Caco-2 (cell line): ENCODE data around the gene TFIP11. TPM values are rescaled to one million over a fixed set of nuclear protein-coding genes. Genes with fewer than 3 reads are reported as not detected.

Source experiments
- BruUV-seq: library from RNA; stranded (reverse); fragments of 400-500 nt; replicated peaks from 2 replicates; lab custom pipeline; 2021; lab: Mats Ljungman, UMichigan
- CTCF ChIA-PET: fragments of 300-600 bp; sonication (Branson Sonifier 250); formaldehyde crosslinking; loops from one replicate; lab custom pipeline; 2022; ENCODE audit warnings: antibody characterized with exemption; lab: Charles Lee
- POLR2A ChIA-PET: fragments of 300-600 bp; sonication (Branson Sonifier 250); formaldehyde crosslinking; loops from one replicate; lab custom pipeline; 2022; ENCODE audit warnings: antibody characterized with exemption; lab: Charles Lee
- DNase-seq, 2 experiments: peaks; one replicate each; pipeline versions ENCODE4 v3.0.0 to v3.0.0-alpha.2; 2020 to 2022
- H3K27me3 ChIP-seq: replicated peaks from 2 replicates; pipeline ENCODE4 v1.6.0; 2011; ENCODE audit warnings: low read length; ENCODE audit not compliant: control insufficient read depth, insufficient read depth
- H3K36me3 ChIP-seq: 2 replicates; pipeline ENCODE4 v1.5.1; 2011; ENCODE audit warnings: low read length; ENCODE audit not compliant: control insufficient read depth, insufficient read depth
- H3K4me1 ChIP-seq: fragments of 250-450 bp; sonication (Bioruptor Pico); 2 replicates; pipeline ENCODE4 v1.5.1; 2020; ENCODE audit warnings: mild to moderate bottlenecking
- H3K4me3 ChIP-seq: 2 replicates; pipeline ENCODE4 v1.5.1; 2011; ENCODE audit warnings: low read depth, mild to moderate bottlenecking, control low read depth, low read length
- H3K9me3 ChIP-seq: fragments of 250-450 bp; sonication (Bioruptor Pico); 2 replicates; pipeline ENCODE4 v1.5.1; 2020; ENCODE audit warnings: mild to moderate bottlenecking, moderate library complexity
- H3K27ac Mint-ChIP-seq: one replicate; pipeline ENCODE4 v1.8.0; 2022; ENCODE audit warnings: mixed read lengths; ENCODE audit not compliant: unreplicated experiment
- H3K27me3 Mint-ChIP-seq: one replicate; pipeline ENCODE4 v1.8.0; 2022; ENCODE audit warnings: mixed read lengths; ENCODE audit not compliant: insufficient read depth, unreplicated experiment
- H3K36me3 Mint-ChIP-seq: one replicate; pipeline ENCODE4 v1.8.0; 2022; ENCODE audit warnings: mild to moderate bottlenecking, mixed read lengths; ENCODE audit not compliant: insufficient read depth, unreplicated experiment
- H3K4me1 Mint-ChIP-seq: one replicate; pipeline ENCODE4 v1.8.0; 2022; ENCODE audit warnings: low read depth, mixed read lengths; ENCODE audit not compliant: unreplicated experiment
- H3K4me3 Mint-ChIP-seq: one replicate; pipeline ENCODE4 v1.8.0; 2022; ENCODE audit warnings: mild to moderate bottlenecking, moderate library complexity, mixed read lengths; ENCODE audit not compliant: unreplicated experiment
- H3K9me3 Mint-ChIP-seq: one replicate; pipeline ENCODE4 v1.8.0; 2022; ENCODE audit warnings: mixed read lengths; ENCODE audit not compliant: unreplicated experiment
- CTCF ChIP-seq, 2 experiments: fragments of 200-600 bp in 1 of 2; IDR thresholded peaks; 1 replicate in 1 of 2; 2 replicates in 1 of 2; pipeline versions ENCODE4 v1.5.1 to v1.8.0; 2011 to 2022; ENCODE audit warnings: antibody characterized with exemption in 1 of 2, control low read depth in 1 of 2, inconsistent platforms in 1 of 2, low read depth in 1 of 2, low read length in 1 of 2, mild to moderate bottlenecking in 1 of 2, moderate library complexity in 1 of 2; ENCODE audit not compliant: insufficient read depth in 1 of 2, severe bottlenecking in 1 of 2, unreplicated experiment in 1 of 2
- intact Hi-C: fragments of 100-400 bp; cut with micrococcal nuclease; formaldehyde crosslinking; loops from one replicate; pipeline ENCODE4 v1.10.0; 2022; ENCODE audit not compliant: unreplicated experiment
- total RNA-seq: library from RNA; stranded (reverse); gene quantifications from 2 replicates; pipeline ENCODE4 v1.2.3, GENCODE V29; 2022

TFIP11 gene
- total RNA-seq, 1 experiment from 2014 or later: 27.7 TPM

- intact Hi-C loops: no loop called here
- POLR2A ChIA-PET: no interaction called here
- no peaks in the 10 kb centered on the region for H3K27me3 Mint-ChIP-seq
- no peaks in the 10 kb centered on the region for H3K36me3 ChIP-seq
- TF ChIP-seq CTCF (IDR thresholded peaks at IDR 0.05; ENCODE audit: insufficient read depth in 1 of 2, low read depth in 1 of 2, low read length in 1 of 2, severe bottlenecking in 1 of 2, unreplicated experiment in 1 of 2): no peak
- no peaks in the 10 kb centered on the region for H3K27me3 ChIP-seq
- DNase-seq: no peak
- H3K9me3 Mint-ChIP-seq: no peaks in the 10 kb centered on the region
- CTCF ChIA-PET: interaction anchor here (0.7 kb wide), 1 partner anchor 117 kb away, joined by 3 read pairs; no protein-coding TSS in a partner anchor
- H3K9me3 ChIP-seq: no peaks in the 10 kb centered on the region
- BruUV-seq: no TSS peak
- H3K36me3 Mint-ChIP-seq: peaks cover 6% of the 10 kb centered on the region
- H3K4me3 Mint-ChIP-seq: no peak overlapping the region
- H3K4me1 Mint-ChIP-seq: peaks cover 6% of the 10 kb centered on the region
- no peak overlapping the region for H3K27ac Mint-ChIP-seq
- H3K4me3 ChIP-seq: no peak overlapping the region
- no peaks in the 10 kb centered on the region for H3K4me1 ChIP-seq
Observed at GRCh38 chr22:26548984-26549383, 36.7 kb upstream of the TFIP11 start.

GRCh38 chr22:26548303-26548702 lies 36.0 kb upstream of the TFIP11 start:
- no peak for DNase-seq
- H3K27ac Mint-ChIP-seq: no peak overlapping the region
- H3K9me3 ChIP-seq: no peaks in the 10 kb centered on the region
- no peaks in the 10 kb centered on the region for H3K4me1 ChIP-seq
- H3K4me3 ChIP-seq: no peak overlapping the region
- TF ChIP-seq CTCF (IDR thresholded peaks at IDR 0.05; ENCODE audit: insufficient read depth in 1 of 2, low read depth in 1 of 2, low read length in 1 of 2, severe bottlenecking in 1 of 2, unreplicated experiment in 1 of 2): no peak
- peaks cover 6% of the 10 kb centered on the region for H3K36me3 Mint-ChIP-seq
- H3K9me3 Mint-ChIP-seq: no peaks in the 10 kb centered on the region
- H3K27me3 ChIP-seq: no peaks in the 10 kb centered on the region
- POLR2A ChIA-PET: no interaction called here
- intact Hi-C loops: no loop called here
- H3K36me3 ChIP-seq: no peaks in the 10 kb centered on the region
- no TSS peak for BruUV-seq
- H3K27me3 Mint-ChIP-seq: no peaks in the 10 kb centered on the region
- CTCF ChIA-PET: no interaction called here
- H3K4me3 Mint-ChIP-seq: no peak overlapping the region
- peaks cover 6% of the 10 kb centered on the region for H3K4me1 Mint-ChIP-seq

- no peaks in the 10 kb centered on the region for H3K4me1 ChIP-seq
- H3K4me3 Mint-ChIP-seq: no peak overlapping the region
- BruUV-seq: no TSS peak
- H3K4me1 Mint-ChIP-seq: peaks cover 6% of the 10 kb centered on the region
- peaks cover 6% of the 10 kb centered on the region for H3K36me3 Mint-ChIP-seq
- no peaks in the 10 kb centered on the region for H3K27me3 Mint-ChIP-seq
- DNase-seq: no peak
- no peak overlapping the region for H3K4me3 ChIP-seq
- H3K9me3 Mint-ChIP-seq: no peaks in the 10 kb centered on the region
- H3K27ac Mint-ChIP-seq: no peak overlapping the region
- no peaks in the 10 kb centered on the region for H3K9me3 ChIP-seq
- no peaks in the 10 kb centered on the region for H3K27me3 ChIP-seq
- ChIA-PET CTCF (interaction anchor here (0.5 kb wide), 1 partner anchor 100 kb away, joined by 6 read pairs; no protein-coding TSS in a partner anchor), POLR2A (no interaction called here)
- intact Hi-C loops: no loop called here
- H3K36me3 ChIP-seq: no peaks in the 10 kb centered on the region
- TF ChIP-seq CTCF (IDR thresholded peaks at IDR 0.05; ENCODE audit: insufficient read depth in 1 of 2, low read depth in 1 of 2, low read length in 1 of 2, severe bottlenecking in 1 of 2, unreplicated experiment in 1 of 2): no peak
Observed at GRCh38 chr22:26547837-26548236, 35.6 kb upstream of the TFIP11 start.
